NCI-H146 treated with DMSO at 0.1 percent for 48 hours (cell line): Measurements from ENCODE around the gene GNRH2.
A peak's percentile ranks its signal among the peaks of the same experiment; 100 is the strongest.
"Not testable (repeated sequence)": the region's sequence is repeated elsewhere in the genome, so short reads cannot be mapped to it uniquely, and the experiment has no call there.

Experiments
- DNase-seq: peaks from one replicate; lab custom pipeline; 2025; ENCODE audit not compliant: unreplicated experiment; lab: John Stamatoyannopoulos, UW

GNRH2 gene

GRCh38 chr20:3041854-3042409 lies 1.5 kb upstream of the GNRH2 start:
- DNase-seq: no peak

GRCh38 chr20:3042625-3043024 lies 797 bp upstream of the GNRH2 start:
- DNase-seq: no peak

- DNase-seq: no peak
Observed at GRCh38 chr20:3044336-3044965, 1.0 kb downstream of the GNRH2 start.

GRCh38 chr20:3045042-3045815 lies 1.8 kb downstream of the GNRH2 start:
- no peak for DNase-seq

GRCh38 chr20:3045816-3046676 lies 2.6 kb downstream of the GNRH2 start, which contains the start of gene MRPS26:
TSS of gene MRPS26 (plus strand) at chr20:3046052. CDS start at chr20:3046069, 17 bp downstream.
- DNase-seq: peak; percentile 90

- peak; percentile 90 for DNase-seq
Observed at GRCh38 chr20:3046677-3047462, 3.4 kb downstream of the GNRH2 start.

GRCh38 chr20:3047486-3048419 lies 4.3 kb downstream of the GNRH2 start:
- no peak for DNase-seq

- no peak for DNase-seq
Observed at GRCh38 chr20:3051385-3052019, 8.1 kb downstream of the GNRH2 start.

GRCh38 chr20:3059489-3059888 lies 16.1 kb downstream of the GNRH2 start:
- no peak for DNase-seq

GRCh38 chr20:3064119-3064518 lies 20.7 kb downstream of the GNRH2 start:
- not testable (repeated sequence) for DNase-seq

- DNase-seq: no peak
Observed at GRCh38 chr20:3067139-3068014, 24.0 kb downstream of the GNRH2 start.

- no peak for DNase-seq
Observed at GRCh38 chr20:3068075-3068474, 24.7 kb downstream of the GNRH2 start.

GRCh38 chr20:3068986-3069900 lies 25.8 kb downstream of the GNRH2 start:
- peak; percentile 50 for DNase-seq

- DNase-seq: no peak
Observed at GRCh38 chr20:3070725-3071124, 27.3 kb downstream of the GNRH2 start.

GRCh38 chr20:3071266-3071609 lies 27.8 kb downstream of the GNRH2 start:
- no peak for DNase-seq

- peak; percentile 9 for DNase-seq
Observed at GRCh38 chr20:3071610-3072529, 28.4 kb downstream of the GNRH2 start, which contains the start of gene OXT. TSS of gene OXT (plus strand) at chr20:3071620. CDS start at chr20:3071656, 36 bp downstream.
